Measurements from ENCODE around the gene BTBD3. TPM values are rescaled to one million over a fixed set of nuclear protein-coding genes. Genes with fewer than 3 reads are reported as not detected.

The BTBD3 gene
- total and polyA plus RNA-seq, 5 donors: 8.7 to 34.5 (median 26.4) TPM

DNA sequence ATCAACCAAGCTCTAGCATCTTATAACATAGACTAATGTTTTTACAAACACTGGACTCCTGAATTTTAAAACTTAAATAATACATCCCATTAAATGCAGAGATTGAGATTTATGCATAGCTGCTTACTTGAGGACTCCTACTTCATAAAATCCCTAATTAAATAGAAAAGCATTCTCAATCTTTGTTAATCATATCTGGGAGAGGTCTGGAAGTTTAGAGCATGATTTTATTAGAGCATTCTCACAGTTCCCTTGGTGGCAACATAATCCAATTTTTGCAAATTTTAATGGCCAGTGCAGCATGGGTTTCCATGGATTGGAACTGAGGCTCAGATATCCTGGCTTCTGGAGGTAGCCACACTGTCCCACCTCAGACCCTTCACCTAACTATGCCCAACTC lies 19.5 kb downstream of the BTBD3 start:
- ATAC-seq: no peak
- intact Hi-C loops (cut with DNase I): no loop called here

DNA sequence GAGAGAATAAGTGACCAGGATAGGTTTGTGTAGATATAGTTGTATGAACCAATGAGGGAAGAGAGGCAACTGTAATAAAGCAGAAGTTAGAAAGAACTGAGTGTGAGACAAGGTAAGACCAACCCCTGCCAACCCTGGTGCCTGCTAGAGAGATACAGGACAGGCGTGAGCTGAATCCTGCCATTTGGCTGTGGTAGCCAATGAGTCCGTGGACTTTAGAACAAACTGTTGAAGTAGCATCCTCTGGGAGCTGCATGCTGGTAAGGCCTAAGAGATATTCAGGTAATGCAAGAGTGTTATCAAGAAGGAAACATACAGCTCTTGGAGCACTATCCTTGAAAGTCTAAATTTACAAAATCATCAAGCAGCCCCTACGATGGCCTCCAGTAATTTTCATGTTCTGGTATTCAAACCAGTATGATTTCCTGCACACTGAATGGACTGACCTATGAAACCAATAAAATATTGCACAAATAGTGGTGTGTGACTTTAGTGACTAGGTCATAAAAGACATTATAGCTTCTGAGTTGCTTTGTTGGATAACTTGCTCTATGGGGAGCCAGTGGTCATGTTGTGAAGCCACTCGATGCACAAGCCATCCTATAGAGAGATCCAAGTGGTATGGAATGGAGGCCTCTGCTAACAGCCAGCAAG lies 24.0 kb downstream of the BTBD3 start:
- intact Hi-C loops (cut with DNase I): no loop called here
- WGBS: 93% methylated on average over 4 of the region's 4 CpGs
- ATAC-seq (no peak), DNase-seq (no peak)
- no peaks in the 10 kb centered on the region for H3K27me3 ChIP-seq (ENCODE audit: control insufficient read depth, insufficient read depth)
- H3K4me3 ChIP-seq (ENCODE audit: low read length): no peak overlapping the region
- H3K4me1 ChIP-seq (ENCODE audit: control insufficient read depth, insufficient read depth, low read length): no peaks in the 10 kb centered on the region
- H3K9me3 ChIP-seq (ENCODE audit: control insufficient read depth, low read length): no peaks in the 10 kb centered on the region
- H3K27ac ChIP-seq (ENCODE audit: low read length): no peak overlapping the region

More for the DNA sequence above, 19.5 kb downstream of the BTBD3 start:
- peaks cover 6% of the 10 kb centered on the region for H3K4me1 ChIP-seq (ENCODE audit: control insufficient read depth, insufficient read depth, low read length)
- H3K27me3 ChIP-seq (ENCODE audit: control insufficient read depth, insufficient read depth): no peaks in the 10 kb centered on the region
- no peak for DNase-seq
- H3K9me3 ChIP-seq (ENCODE audit: control insufficient read depth, low read length): no peaks in the 10 kb centered on the region
- H3K27ac ChIP-seq (ENCODE audit: low read length): no peak overlapping the region
- no peak overlapping the region for H3K4me3 ChIP-seq (ENCODE audit: low read length)

DNA sequence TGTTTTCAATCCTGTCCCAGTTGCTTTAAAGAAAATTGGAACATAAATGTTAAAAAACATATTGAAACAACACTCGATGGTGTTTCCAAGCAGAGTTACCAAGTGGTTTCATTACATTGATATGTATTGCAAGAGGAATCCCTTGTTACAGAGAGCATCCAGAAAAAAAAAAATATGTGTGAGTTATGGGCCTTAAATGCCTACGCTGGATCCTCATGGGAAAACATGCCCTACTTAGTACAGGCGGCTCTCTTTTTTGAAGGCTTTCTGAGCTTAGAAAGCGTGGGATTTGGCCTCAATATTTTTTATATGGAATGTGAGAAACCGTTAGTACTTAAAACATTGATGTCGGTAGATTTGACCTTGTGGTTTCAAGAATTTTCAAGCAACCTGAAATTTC lies 26.1 kb downstream of the BTBD3 start:
- Histone ChIP-seq H3K4me3 (ENCODE audit: low read length) (no peak overlapping the region), H3K27ac (ENCODE audit: low read length) (no peak overlapping the region), H3K27me3 (ENCODE audit: control insufficient read depth, insufficient read depth) (no peaks in the 10 kb centered on the region), H3K4me1 (ENCODE audit: control insufficient read depth, insufficient read depth, low read length) (peaks cover 2% of the 10 kb centered on the region), H3K9me3 (ENCODE audit: control insufficient read depth, low read length) (no peaks in the 10 kb centered on the region)
- ATAC-seq (no peak), DNase-seq (no peak)
- 91% methylated on average over 6 of the region's 6 CpGs for WGBS
- intact Hi-C loops (cut with DNase I): no loop called here

DNA sequence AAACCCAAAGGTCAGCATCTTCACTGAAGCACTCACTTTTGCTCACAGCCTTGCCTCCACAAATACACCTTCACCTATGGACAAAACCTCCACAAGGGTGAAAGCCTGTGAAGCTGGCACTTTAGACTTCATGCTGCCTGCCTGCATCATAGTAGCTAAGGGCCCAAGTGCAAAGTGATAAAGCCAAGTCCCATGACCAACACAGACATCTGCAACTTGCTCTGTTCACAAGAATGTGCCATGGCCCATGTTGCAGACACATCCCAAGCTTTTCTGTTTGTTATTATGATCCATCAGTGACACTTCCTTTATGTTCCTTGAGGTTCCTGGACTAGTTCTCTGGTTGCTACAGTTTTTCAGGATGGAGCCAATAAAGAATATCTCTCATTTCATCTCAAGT lies 31.1 kb downstream of the BTBD3 start:
- intact Hi-C loops (cut with DNase I): no loop called here
- Histone ChIP-seq H3K4me3 (ENCODE audit: low read length) (no peak overlapping the region), H3K4me1 (ENCODE audit: control insufficient read depth, insufficient read depth, low read length) (peaks cover 3% of the 10 kb centered on the region), H3K27me3 (ENCODE audit: control insufficient read depth, insufficient read depth) (no peaks in the 10 kb centered on the region), H3K27ac (ENCODE audit: low read length) (no peak overlapping the region), H3K9me3 (ENCODE audit: control insufficient read depth, low read length) (no peaks in the 10 kb centered on the region)
- no peak for ATAC-seq
- DNase-seq: no peak

DNA sequence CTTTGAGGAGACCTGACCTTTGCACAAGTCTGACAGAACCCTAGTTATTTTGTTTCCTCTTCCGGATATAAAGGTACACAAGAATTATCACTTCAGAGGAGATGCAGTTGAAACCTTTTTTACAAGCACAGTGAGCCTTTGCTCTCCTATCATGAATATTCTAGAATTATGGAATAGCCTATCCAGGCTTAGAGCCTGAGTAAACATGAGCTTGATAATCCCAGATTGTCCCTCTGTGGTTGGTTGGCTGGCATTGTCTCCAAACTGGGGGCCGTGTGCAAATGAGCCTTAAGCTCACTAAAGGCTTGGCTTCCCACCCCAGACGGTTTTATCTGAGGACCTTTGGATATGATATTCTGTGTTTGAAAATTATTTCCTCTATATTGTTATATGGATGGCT lies 32.0 kb downstream of the BTBD3 start:
- H3K9me3 ChIP-seq (ENCODE audit: control insufficient read depth, low read length): no peaks in the 10 kb centered on the region
- ATAC-seq: no peak
- H3K4me3 ChIP-seq (ENCODE audit: low read length): no peak overlapping the region
- no peaks in the 10 kb centered on the region for H3K27me3 ChIP-seq (ENCODE audit: control insufficient read depth, insufficient read depth)
- H3K4me1 ChIP-seq (ENCODE audit: control insufficient read depth, insufficient read depth, low read length): peaks cover 3% of the 10 kb centered on the region
- WGBS: 67% methylated on average over 3 of the region's 3 CpGs
- intact Hi-C loops (cut with DNase I): no loop called here
- H3K27ac ChIP-seq (ENCODE audit: low read length): no peak overlapping the region
- no peak for DNase-seq

DNA sequence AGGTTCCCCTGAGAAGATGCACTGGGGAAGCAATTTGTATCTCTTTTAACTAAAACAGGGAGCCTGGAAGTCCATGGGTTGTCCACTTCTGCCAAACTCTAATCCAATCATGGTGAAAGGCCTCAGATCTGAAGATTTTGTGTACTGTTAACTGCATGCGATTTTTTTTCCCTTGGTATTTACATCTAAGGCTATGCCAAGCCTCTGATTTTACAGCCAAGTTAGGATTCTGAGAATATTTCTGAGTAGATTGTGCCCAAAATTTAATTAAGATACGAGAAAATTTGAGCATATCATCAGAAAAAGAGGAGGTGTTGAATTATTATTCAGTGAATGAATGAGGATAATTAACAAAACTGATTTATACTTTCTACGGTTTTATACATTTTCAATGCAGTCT lies 34.0 kb downstream of the BTBD3 start:
- peaks cover 3% of the 10 kb centered on the region for H3K4me1 ChIP-seq (ENCODE audit: control insufficient read depth, insufficient read depth, low read length)
- H3K27me3 ChIP-seq (ENCODE audit: control insufficient read depth, insufficient read depth): no peaks in the 10 kb centered on the region
- H3K9me3 ChIP-seq (ENCODE audit: control insufficient read depth, low read length): no peaks in the 10 kb centered on the region
- intact Hi-C loops (cut with DNase I): no loop called here
- ATAC-seq (no peak), DNase-seq (no peak)
- H3K4me3 ChIP-seq (ENCODE audit: low read length): no peak overlapping the region
- H3K27ac ChIP-seq (ENCODE audit: low read length): no peak overlapping the region
- 64% methylated on average over 3 of the region's 3 CpGs for WGBS

DNA sequence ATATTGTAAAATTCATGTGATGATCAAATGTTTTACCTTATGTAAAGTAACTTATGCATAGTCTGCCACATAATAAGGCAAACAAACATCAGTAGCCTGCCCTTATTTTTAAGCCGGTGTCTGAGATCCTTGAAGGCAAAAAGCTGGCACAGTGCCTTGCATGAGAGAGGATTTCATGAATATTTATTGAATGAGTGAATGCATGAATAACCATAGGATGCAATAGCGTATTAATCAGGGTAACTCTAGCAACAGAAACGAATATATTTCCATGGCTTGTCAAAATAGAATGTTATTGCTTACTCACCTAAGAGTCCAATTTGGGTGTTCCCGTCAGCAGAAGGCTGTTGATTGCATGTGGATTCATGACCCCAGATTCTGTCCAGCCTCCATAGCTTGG lies 34.9 kb downstream of the BTBD3 start:
- no peaks in the 10 kb centered on the region for H3K27me3 ChIP-seq (ENCODE audit: control insufficient read depth, insufficient read depth)
- WGBS: 91% methylated on average over 4 of the region's 4 CpGs
- no peak overlapping the region for H3K4me3 ChIP-seq (ENCODE audit: low read length)
- H3K9me3 ChIP-seq (ENCODE audit: control insufficient read depth, low read length): no peaks in the 10 kb centered on the region
- DNase-seq: no peak
- no peak overlapping the region for H3K27ac ChIP-seq (ENCODE audit: low read length)
- ATAC-seq: no peak
- peaks cover 3% of the 10 kb centered on the region for H3K4me1 ChIP-seq (ENCODE audit: control insufficient read depth, insufficient read depth, low read length)
- intact Hi-C loops (cut with DNase I): no loop called here

DNA sequence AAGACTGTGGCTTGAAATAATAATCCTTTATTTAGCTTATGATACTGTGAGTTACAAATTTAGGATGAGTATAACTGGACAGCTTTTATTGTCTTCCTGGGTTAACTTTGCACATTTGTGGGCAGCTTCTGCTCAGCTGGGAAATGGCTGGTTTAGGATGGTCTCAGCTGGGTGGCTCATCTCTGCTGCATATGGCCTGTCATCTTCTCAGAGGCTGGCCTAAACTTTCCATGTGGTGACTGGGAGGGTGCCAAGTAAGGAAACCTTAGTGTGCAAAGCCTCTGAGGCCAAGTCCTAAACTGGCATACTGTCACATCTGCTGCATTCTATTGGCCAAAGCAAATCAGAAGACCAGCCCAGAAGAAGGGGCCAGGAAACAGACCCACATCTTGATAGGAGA lies 40.2 kb downstream of the BTBD3 start:
- intact Hi-C loops (cut with DNase I): no loop called here
- DNase-seq (no peak), ATAC-seq (no peak)
- Histone ChIP-seq H3K4me3 (ENCODE audit: low read length) (no peak overlapping the region), H3K27me3 (ENCODE audit: control insufficient read depth, insufficient read depth) (no peaks in the 10 kb centered on the region), H3K4me1 (ENCODE audit: control insufficient read depth, insufficient read depth, low read length) (no peaks in the 10 kb centered on the region), H3K9me3 (ENCODE audit: control insufficient read depth, low read length) (no peaks in the 10 kb centered on the region), H3K27ac (ENCODE audit: low read length) (no peak overlapping the region)

DNA sequence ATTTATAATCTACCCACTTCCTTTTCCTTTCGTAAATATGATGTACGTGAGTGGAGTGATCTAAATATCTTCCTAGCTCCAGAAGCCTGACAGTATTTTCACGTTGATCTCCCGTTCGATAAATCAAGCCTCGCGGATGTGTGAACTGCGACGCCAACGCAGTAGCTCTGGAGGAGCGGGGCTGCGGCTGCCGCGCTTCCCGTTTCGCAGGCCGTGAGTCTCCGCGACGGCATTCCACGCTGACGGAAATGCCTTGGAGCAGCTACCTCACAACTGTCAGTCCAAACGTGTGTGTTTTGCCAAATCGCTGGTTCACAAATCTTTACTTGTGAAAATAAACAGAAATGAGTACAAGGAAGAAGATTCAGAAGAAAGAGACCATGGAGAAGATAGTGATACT lies 41.2 kb downstream of the BTBD3 start:
- Histone ChIP-seq H3K9me3 (ENCODE audit: control insufficient read depth, low read length) (no peaks in the 10 kb centered on the region), H3K27me3 (ENCODE audit: control insufficient read depth, insufficient read depth) (no peaks in the 10 kb centered on the region), H3K4me3 (ENCODE audit: low read length) (no peak overlapping the region), H3K27ac (ENCODE audit: low read length) (no peak overlapping the region), H3K4me1 (ENCODE audit: control insufficient read depth, insufficient read depth, low read length) (no peaks in the 10 kb centered on the region)
- DNase-seq (no peak), ATAC-seq (no peak)
- intact Hi-C loops (cut with DNase I): no loop called here
- WGBS: 60% methylated on average over 24 of the region's 24 CpGs

DNA sequence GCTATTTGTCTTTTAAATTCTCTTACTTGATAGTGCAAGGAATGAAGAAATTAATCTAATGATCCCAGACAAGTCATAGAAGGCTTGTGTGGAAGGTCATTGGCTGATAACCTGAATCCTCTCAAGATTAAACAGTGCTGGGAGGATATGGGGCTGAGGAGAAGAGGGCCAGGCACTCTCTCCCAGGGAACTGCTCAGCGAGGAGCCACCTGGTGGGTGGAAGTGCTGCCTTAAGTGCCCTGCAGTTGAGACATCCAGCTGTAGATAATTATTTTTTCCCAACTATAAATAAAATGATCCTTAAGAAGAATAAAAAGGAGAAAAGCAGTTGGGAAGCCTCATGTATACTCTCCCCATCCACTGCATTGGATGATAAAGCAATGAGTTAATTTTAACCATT lies 47.9 kb downstream of the BTBD3 start:
- Histone ChIP-seq H3K4me1 (ENCODE audit: control insufficient read depth, insufficient read depth, low read length) (no peaks in the 10 kb centered on the region), H3K4me3 (ENCODE audit: low read length) (no peak overlapping the region), H3K9me3 (ENCODE audit: control insufficient read depth, low read length) (no peaks in the 10 kb centered on the region), H3K27ac (ENCODE audit: low read length) (no peak overlapping the region), H3K27me3 (ENCODE audit: control insufficient read depth, insufficient read depth) (no peaks in the 10 kb centered on the region)
- ATAC-seq (no peak), DNase-seq (no peak)
- intact Hi-C loops (cut with DNase I): no loop called here
- 84% methylated on average over 1 of the region's 1 CpG for WGBS

DNA sequence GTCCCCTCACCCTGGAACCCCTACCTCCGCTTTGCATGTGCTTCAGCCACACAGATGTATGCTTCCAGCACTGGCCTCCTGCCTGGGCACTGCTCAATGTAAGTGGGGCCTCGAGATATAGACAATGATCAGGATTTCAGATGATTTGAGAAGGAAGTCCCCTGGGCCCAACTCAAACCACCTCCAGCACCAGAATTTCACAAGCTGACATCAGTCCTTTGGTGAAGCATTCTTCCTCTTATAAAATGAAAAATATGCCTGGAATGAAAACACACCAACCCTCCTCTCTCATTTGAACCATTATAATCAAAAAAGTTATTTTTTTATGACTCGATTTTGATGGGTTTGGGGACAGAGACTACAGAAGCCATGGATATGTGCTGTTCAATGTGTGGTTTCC lies 48.5 kb downstream of the BTBD3 start:
- Histone ChIP-seq H3K27me3 (ENCODE audit: control insufficient read depth, insufficient read depth) (no peaks in the 10 kb centered on the region), H3K4me3 (ENCODE audit: low read length) (no peak overlapping the region), H3K27ac (ENCODE audit: low read length) (no peak overlapping the region), H3K9me3 (ENCODE audit: control insufficient read depth, low read length) (no peaks in the 10 kb centered on the region), H3K4me1 (ENCODE audit: control insufficient read depth, insufficient read depth, low read length) (no peaks in the 10 kb centered on the region)
- DNase-seq: no peak
- intact Hi-C loops (cut with DNase I): no loop called here
- WGBS: 73% methylated on average over 3 of the region's 3 CpGs
- ATAC-seq: no peak

DNA sequence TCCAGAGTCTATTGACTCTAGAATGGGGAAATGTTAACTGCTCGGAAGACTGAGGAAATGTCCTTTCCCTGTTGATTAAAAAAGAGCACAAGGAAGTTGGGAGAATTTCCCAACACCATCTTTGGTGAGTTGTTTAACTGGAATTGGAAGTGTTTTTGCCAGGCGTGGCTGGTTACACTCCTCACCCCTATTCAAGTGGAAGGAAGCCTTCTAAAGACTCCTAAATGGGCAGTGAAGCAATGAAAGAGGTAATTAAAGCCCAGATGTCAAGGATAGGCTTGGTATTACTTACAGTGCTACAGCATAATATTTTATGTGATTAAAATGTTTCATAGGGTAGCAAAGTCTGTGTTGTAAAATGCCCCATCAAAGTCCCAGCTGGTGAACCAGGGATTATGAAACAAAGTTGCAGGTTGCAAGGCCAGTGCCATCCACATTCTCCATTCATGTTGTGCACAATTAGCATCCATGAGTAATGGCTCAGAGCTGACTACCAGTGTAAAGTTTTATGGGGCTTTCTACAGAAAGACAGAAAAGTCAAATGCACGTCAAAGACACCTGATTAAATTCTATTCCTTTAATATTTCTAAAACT lies 52.6 kb downstream of the BTBD3 start:
- Histone ChIP-seq H3K9me3 (ENCODE audit: control insufficient read depth, low read length) (no peaks in the 10 kb centered on the region), H3K27me3 (ENCODE audit: control insufficient read depth, insufficient read depth) (no peaks in the 10 kb centered on the region), H3K27ac (ENCODE audit: low read length) (no peak overlapping the region), H3K4me1 (ENCODE audit: control insufficient read depth, insufficient read depth, low read length) (no peaks in the 10 kb centered on the region), H3K4me3 (ENCODE audit: low read length) (no peak overlapping the region)
- intact Hi-C loops (cut with DNase I): no loop called here
- 86% methylated on average over 3 of the region's 3 CpGs for WGBS
- no peak for ATAC-seq
- no peak for DNase-seq

All from right cardiac atrium (tissue), 5 donors.